ENCODE data around the gene SGCE. TPM values are rescaled to one million over a fixed set of nuclear protein-coding genes. Genes with fewer than 3 reads are reported as not detected.

The SGCE gene
- polyA plus RNA-seq, 1 experiment: 76.1 TPM

GRCh38 chr7:94579470-94579869, 76.5 kb downstream of the SGCE start:
- Histone ChIP-seq H3K27me3 (ENCODE audit: control insufficient read depth, insufficient read depth, low read length) (no peaks in the 10 kb centered on the region), H3K4me3 (ENCODE audit: low read depth, low read length) (no peak overlapping the region), H3K27ac (ENCODE audit: low read depth, low read length) (no peak overlapping the region), H3K9me3 (ENCODE audit: control insufficient read depth, insufficient read depth, low read length) (no peaks in the 10 kb centered on the region; the same call in 1 of the 2 replicates)
- ChIA-PET CTCF (no interaction called here), POLR2A (interaction anchor here (0.7 kb wide), 1 partner anchor 91 kb away, joined by 3 read pairs; no protein-coding TSS in a partner anchor)
- DNase-seq (ENCODE audit: low read depth, low spot score): no peak
- TF ChIP-seq, protein P1, sequence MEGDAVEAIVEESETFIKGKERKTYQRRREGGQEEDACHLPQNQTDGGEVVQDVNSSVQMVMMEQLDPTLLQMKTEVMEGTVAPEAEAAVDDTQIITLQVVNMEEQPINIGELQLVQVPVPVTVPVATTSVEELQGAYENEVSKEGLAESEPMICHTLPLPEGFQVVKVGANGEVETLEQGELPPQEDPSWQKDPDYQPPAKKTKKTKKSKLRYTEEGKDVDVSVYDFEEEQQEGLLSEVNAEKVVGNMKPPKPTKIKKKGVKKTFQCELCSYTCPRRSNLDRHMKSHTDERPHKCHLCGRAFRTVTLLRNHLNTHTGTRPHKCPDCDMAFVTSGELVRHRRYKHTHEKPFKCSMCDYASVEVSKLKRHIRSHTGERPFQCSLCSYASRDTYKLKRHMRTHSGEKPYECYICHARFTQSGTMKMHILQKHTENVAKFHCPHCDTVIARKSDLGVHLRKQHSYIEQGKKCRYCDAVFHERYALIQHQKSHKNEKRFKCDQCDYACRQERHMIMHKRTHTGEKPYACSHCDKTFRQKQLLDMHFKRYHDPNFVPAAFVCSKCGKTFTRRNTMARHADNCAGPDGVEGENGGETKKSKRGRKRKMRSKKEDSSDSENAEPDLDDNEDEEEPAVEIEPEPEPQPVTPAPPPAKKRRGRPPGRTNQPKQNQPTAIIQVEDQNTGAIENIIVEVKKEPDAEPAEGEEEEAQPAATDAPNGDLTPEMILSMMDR (IDR thresholded peaks at IDR 0.05; ENCODE audit: low read depth, low read length): no peak

DNA sequence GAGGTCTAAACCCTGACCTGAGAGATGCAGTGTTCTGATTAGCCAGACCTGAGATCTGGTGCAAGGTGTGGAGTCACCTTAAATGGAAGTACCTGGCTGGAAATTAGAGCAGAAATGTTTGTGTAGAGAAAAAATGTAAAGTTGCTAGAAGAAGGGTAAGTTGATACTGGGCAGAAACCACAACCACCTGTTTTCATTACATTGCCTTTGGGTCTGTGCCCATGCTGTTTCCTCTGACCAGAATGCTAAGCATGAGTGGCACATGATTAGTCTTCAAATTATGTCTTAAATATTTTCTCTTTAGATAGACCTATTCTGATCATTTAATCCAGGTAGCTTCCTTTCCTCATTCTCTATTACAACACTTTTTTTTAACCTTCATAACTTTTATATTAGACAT, 77.3 kb downstream of the SGCE start:
- Histone ChIP-seq H3K27me3 (ENCODE audit: control insufficient read depth, insufficient read depth, low read length) (no peaks in the 10 kb centered on the region), H3K4me3 (ENCODE audit: low read depth, low read length) (no peak overlapping the region), H3K9me3 (ENCODE audit: control insufficient read depth, insufficient read depth, low read length) (no peaks in the 10 kb centered on the region; the same call in 1 of the 2 replicates), H3K27ac (ENCODE audit: low read depth, low read length) (no peak overlapping the region)
- ChIA-PET CTCF (no interaction called here), POLR2A (interaction anchor here (0.7 kb wide), 1 partner anchor 55 kb away, joined by 3 read pairs; no protein-coding TSS in a partner anchor)
- no peak for DNase-seq (ENCODE audit: low read depth, low spot score)
- TF ChIP-seq, protein P1 (IDR thresholded peaks at IDR 0.05; ENCODE audit: low read depth, low read length): no peak

GRCh38 chr7:94577357-94577756, 78.6 kb downstream of the SGCE start:
- TF ChIP-seq, protein P1 (IDR thresholded peaks at IDR 0.05; ENCODE audit: low read depth, low read length): no peak

GRCh38 chr7:94576316-94576715, 79.6 kb downstream of the SGCE start:
- CTCF ChIA-PET: interaction anchor here (1.4 kb wide), 1 partner anchor 79 kb away, joined by 4 read pairs; the partner anchor contains the start of gene SGCE

More at GRCh38 chr7:94577357-94577756, 78.6 kb downstream of the SGCE start:
- H3K9me3 ChIP-seq (ENCODE audit: control insufficient read depth, insufficient read depth, low read length): no peaks in the 10 kb centered on the region; the same call in 1 of the 2 replicates
- no peak overlapping the region for H3K4me3 ChIP-seq (ENCODE audit: low read depth, low read length)
- H3K27ac ChIP-seq (ENCODE audit: low read depth, low read length): no peak overlapping the region
- ChIA-PET POLR2A (no interaction called here), CTCF (no interaction called here)
- H3K27me3 ChIP-seq (ENCODE audit: control insufficient read depth, insufficient read depth, low read length): no peaks in the 10 kb centered on the region
- DNase-seq (ENCODE audit: low read depth, low spot score): no peak

GRCh38 chr7:94575646-94576045, 80.3 kb downstream of the SGCE start:
- H3K27me3 ChIP-seq (ENCODE audit: control insufficient read depth, insufficient read depth, low read length): no peaks in the 10 kb centered on the region
- CTCF ChIA-PET: interaction anchor here (1.4 kb wide), 1 partner anchor 80 kb away, joined by 4 read pairs; the partner anchor contains the start of gene SGCE
- TF ChIP-seq, protein P1 (IDR thresholded peaks at IDR 0.05; ENCODE audit: low read depth, low read length): no peak
- no peak overlapping the region for H3K27ac ChIP-seq (ENCODE audit: low read depth, low read length)
- no peak for DNase-seq (ENCODE audit: low read depth, low spot score)
- H3K9me3 ChIP-seq (ENCODE audit: control insufficient read depth, insufficient read depth, low read length): no peaks in the 10 kb centered on the region; the same call in 1 of the 2 replicates
- POLR2A ChIA-PET: no interaction called here
- no peak overlapping the region for H3K4me3 ChIP-seq (ENCODE audit: low read depth, low read length)

More at GRCh38 chr7:94576316-94576715, 79.6 kb downstream of the SGCE start:
- Histone ChIP-seq H3K9me3 (ENCODE audit: control insufficient read depth, insufficient read depth, low read length) (no peaks in the 10 kb centered on the region; the same call in 1 of the 2 replicates), H3K4me3 (ENCODE audit: low read depth, low read length) (no peak overlapping the region), H3K27me3 (ENCODE audit: control insufficient read depth, insufficient read depth, low read length) (no peaks in the 10 kb centered on the region), H3K27ac (ENCODE audit: low read depth, low read length) (no peak overlapping the region)
- TF ChIP-seq, protein P1 (IDR thresholded peaks at IDR 0.05; ENCODE audit: low read depth, low read length): no peak
- DNase-seq (ENCODE audit: low read depth, low spot score): no peak
- POLR2A ChIA-PET: no interaction called here

Measured in AG04450 (cell line).